Caki2 (cell line): Measurements from ENCODE around the gene SAG. TPM values are rescaled to one million over a fixed set of nuclear protein-coding genes. Genes with fewer than 3 reads are reported as not detected.
A peak's percentile ranks its signal among the peaks of the same experiment; 100 is the strongest.

Source experiments
- DNase-seq: peaks from one replicate; pipeline ENCODE4 v3.0.0-alpha.2; 2015; ENCODE audit warnings: low read depth
- in situ Hi-C: cut with HindIII; loops from 2 replicates; pipeline ENCODE4 v1.10.0; 2016; ENCODE audit warnings: low sequenced_read_pairs, low pct_unique_long_range_greater_than_20kb, mixed read lengths
- total RNA-seq: library from RNA; depleted of rRNA; stranded (reverse); fragments of >200 nt; shearing (Covaris generic); gene quantifications from 2 replicates; pipeline ENCODE4 v1.2.3, GENCODE V29; 2014; ENCODE audit warnings: low replicate concordance

Gene SAG
- total RNA-seq, 1 experiment from 2014 or later = not detected

- in situ Hi-C loops = no loop called here
- DNase-seq = no peak
Measured at GRCh38 chr2:233349005-233349998, 41.7 kb downstream of the SAG start.

- DNase-seq = peak; percentile 87
- in situ Hi-C loops = no loop called here
Measured at GRCh38 chr2:233350708-233351107, 43.1 kb downstream of the SAG start.

- in situ Hi-C loops = no loop called here
- peak; percentile 49 for DNase-seq
Measured at GRCh38 chr2:233351423-233351822, 43.8 kb downstream of the SAG start.

GRCh38 chr2:233352141-233352842 lies 44.7 kb downstream of the SAG start:
- no peak for DNase-seq
- in situ Hi-C loops = no loop called here

- in situ Hi-C loops = no loop called here
Measured at GRCh38 chr2:233353101-233353768, 45.6 kb downstream of the SAG start.

GRCh38 chr2:233353769-233354499 lies 46.3 kb downstream of the SAG start, which contains the start of gene DGKD:
Gene DGKD, plus strand, starts transcription at chr2:233354494. Its CDS starts 25 bp downstream, at chr2:233354519.
- in situ Hi-C loops = no loop called here
- peak; percentile 47 for DNase-seq

More at GRCh38 chr2:233353101-233353768, 45.6 kb downstream of the SAG start:
- no peak for DNase-seq

GRCh38 chr2:233354500-233354924 lies 46.9 kb downstream of the SAG start:
- in situ Hi-C loops = no loop called here
- DNase-seq = no peak

GRCh38 chr2:233354971-233355574 lies 47.5 kb downstream of the SAG start:
- DNase-seq = no peak
- in situ Hi-C loops = no loop called here

GRCh38 chr2:233355916-233356315 lies 48.3 kb downstream of the SAG start:
- in situ Hi-C loops = no loop called here

GRCh38 chr2:233356546-233357308 lies 49.1 kb downstream of the SAG start:
- DNase-seq = no peak
- in situ Hi-C loops = no loop called here

More at GRCh38 chr2:233355916-233356315, 48.3 kb downstream of the SAG start:
- DNase-seq = no peak

- in situ Hi-C loops = no loop called here
- no peak for DNase-seq
Measured at GRCh38 chr2:233358335-233358734, 50.7 kb downstream of the SAG start.

GRCh38 chr2:233358947-233359346 lies 51.3 kb downstream of the SAG start:
- in situ Hi-C loops = no loop called here
- DNase-seq = no peak

- in situ Hi-C loops = no loop called here
- no peak for DNase-seq
Measured at GRCh38 chr2:233359823-233360222, 52.2 kb downstream of the SAG start.

GRCh38 chr2:233360771-233361176 lies 53.2 kb downstream of the SAG start:
- in situ Hi-C loops = no loop called here
- DNase-seq = no peak

GRCh38 chr2:233361297-233361696 lies 53.7 kb downstream of the SAG start:
- in situ Hi-C loops = no loop called here
- no peak for DNase-seq

- DNase-seq = no peak
- in situ Hi-C loops = no loop called here
Measured at GRCh38 chr2:233362742-233363141, 55.1 kb downstream of the SAG start.

- in situ Hi-C loops = no loop called here
- no peak for DNase-seq
Measured at GRCh38 chr2:233363744-233364235, 56.2 kb downstream of the SAG start.
